Left lung (tissue), 14 donors: ENCODE results near the gene DMAC2L. TPM values are rescaled to one million over a fixed set of nuclear protein-coding genes. Genes with fewer than 3 reads are reported as not detected.

Source experiments
- ATAC-seq: fragments of 200-7000 bp; cut with Tn5 transposase; one replicate; pipeline ENCODE4 v1.9.1; 2020; ENCODE audit warnings: moderate library complexity
- DNase-seq, 4 donors: peaks; one replicate each; pipeline ENCODE4 v3.0.0-alpha.2; 2013 to 2020
- H3K27ac ChIP-seq, 2 donors: fragments of 200-600 bp; sonication (generic) in 1 of 2; one replicate each; pipeline versions ENCODE4 v1.5.0 to v1.8.0; 2020 to 2021
- H3K27me3 ChIP-seq, 2 donors: fragments of 200-600 bp; sonication (generic) in 1 of 2; one replicate each; pipeline versions ENCODE4 v1.5.0 to v1.8.0; 2020 to 2021
- H3K36me3 ChIP-seq, 2 donors: fragments of 200-600 bp; sonication (generic) in 1 of 2; one replicate each; pipeline versions ENCODE4 v1.5.0 to v1.8.0; 2020 to 2021
- H3K4me1 ChIP-seq, 2 donors: fragments of 200-600 bp; one replicate each; pipeline ENCODE4 v1.8.0; 2021
- H3K4me3 ChIP-seq, 2 donors: fragments of 200-600 bp; sonication (generic) in 1 of 2; one replicate each; pipeline versions ENCODE4 v1.5.0 to v1.8.0; 2020 to 2021; ENCODE audit warnings: mild to moderate bottlenecking in 1 of 2
- H3K9me3 ChIP-seq, 2 donors: fragments of 200-600 bp; sonication (generic) in 1 of 2; one replicate each; pipeline versions ENCODE4 v1.5.0 to v1.8.0; 2020 to 2021
- intact Hi-C, 2 donors: fragments of 100-400 bp; cut with DNase I; formaldehyde crosslinking; loops; one replicate each; pipeline versions ENCODE4 v1.11.2 to v1.14.2; 2022
- long read RNA-seq, 12 donors: library from polyadenylated mRNA in 2 of 12; unstranded in 2 of 12; transcript quantifications; one replicate each; pipeline ENCODE4 v2.0.0 and lab custom pipeline, GENCODE V29; 2019 to 2026
- polyA plus RNA-seq, 6 donors: library from polyadenylated mRNA; unstranded; fragments of 120-200 nt; gene quantifications; one replicate each; pipeline ENCODE4 v1.2.1, GENCODE V29; 2013; ENCODE audit not compliant: insufficient read length in 6 of 6
- total RNA-seq, 2 donors: library from RNA; stranded (reverse); fragmentation: NEBNext Ultra II Directional; extraction: Animal tissue kit (Norgen Biotek cat#: 25700); gene quantifications; one replicate each; pipeline ENCODE4 v1.2.1, GENCODE V29; 2021
- TF ChIP-seq, protein P1 (sequence below), 2 donors: fragments of 200-600 bp; sonication (generic) in 1 of 2; IDR thresholded peaks; one replicate each; pipeline versions ENCODE4 v1.5.0 to v1.8.0; 2021; ENCODE audit warnings: antibody characterized with exemption in 2 of 2
- donor health status: DM: no; HTN: yes; CAD: no.
- donor health status: DM: no; HTN: no; CAD: no.

Gene DMAC2L, protein sequence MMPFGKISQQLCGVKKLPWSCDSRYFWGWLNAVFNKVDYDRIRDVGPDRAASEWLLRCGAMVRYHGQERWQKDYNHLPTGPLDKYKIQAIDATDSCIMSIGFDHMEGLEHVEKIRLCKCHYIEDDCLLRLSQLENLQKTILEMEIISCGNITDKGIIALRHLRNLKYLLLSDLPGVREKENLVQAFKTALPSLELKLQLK
- total RNA-seq = 10 to 100 TPM; 15.7 to 18.8 TPM
- 10 to 100 TPM; 23.0 to 26.6 (median 24.3) TPM for polyA plus RNA-seq
- long read RNA-seq, donor 1, transcript ATP5S-207 (5 exons, 2,008 nt) = major isoform, 5 of 13 reads
- long read RNA-seq, donor 1, partial matches to known transcripts = 6 of 13 reads
- long read RNA-seq, donor 1, other reads (novel, unspliced or antisense) = 0 of 13 reads
- long read RNA-seq, donor 2, partial matches to known transcripts = 5 of 10 reads
- long read RNA-seq, donor 2, other reads (novel, unspliced or antisense) = 0 of 10 reads
- long read RNA-seq, donor 3 = 0 reads
- long read RNA-seq, donor 4, transcript ATP5S-207 (5 exons, 2,008 nt) = major isoform, 7 of 26 reads
- long read RNA-seq, donor 4, partial matches to known transcripts = 10 of 26 reads
- long read RNA-seq, donor 4, other reads (novel, unspliced or antisense) = 8 of 26 reads
- long read RNA-seq, donor 5, partial matches to known transcripts = 0 of 1 reads
- long read RNA-seq, donor 5, other reads (novel, unspliced or antisense) = 0 of 1 reads
- long read RNA-seq, donor 6, transcript ATP5S-207 (5 exons, 2,008 nt) = major isoform, 8 of 19 reads
- long read RNA-seq, donor 6, partial matches to known transcripts = 10 of 19 reads
- long read RNA-seq, donor 6, other reads (novel, unspliced or antisense) = 0 of 19 reads
- long read RNA-seq, donor 7, partial matches to known transcripts = 0 of 3 reads
- long read RNA-seq, donor 7, other reads (novel, unspliced or antisense) = 0 of 3 reads
- long read RNA-seq, donor 8, partial matches to known transcripts = 8 of 9 reads
- long read RNA-seq, donor 8, other reads (novel, unspliced or antisense) = 0 of 9 reads
- long read RNA-seq, donor 9 = 0 reads
- long read RNA-seq, donor 10, partial matches to known transcripts = 1 of 14 reads
- long read RNA-seq, donor 10, other reads (novel, unspliced or antisense) = 11 of 14 reads
- long read RNA-seq, donor 11, transcript ATP5S-207 (5 exons, 2,008 nt) = major isoform, 5 of 20 reads
- long read RNA-seq, donor 11, partial matches to known transcripts = 8 of 20 reads
- long read RNA-seq, donor 11, other reads (novel, unspliced or antisense) = 6 of 20 reads
- long read RNA-seq, donor 12, transcript ATP5S-207 (5 exons, 2,008 nt) = major isoform, 5 of 7 reads
- long read RNA-seq, donor 12, partial matches to known transcripts = 0 of 7 reads
- long read RNA-seq, donor 12, other reads (novel, unspliced or antisense) = 0 of 7 reads

DNA sequence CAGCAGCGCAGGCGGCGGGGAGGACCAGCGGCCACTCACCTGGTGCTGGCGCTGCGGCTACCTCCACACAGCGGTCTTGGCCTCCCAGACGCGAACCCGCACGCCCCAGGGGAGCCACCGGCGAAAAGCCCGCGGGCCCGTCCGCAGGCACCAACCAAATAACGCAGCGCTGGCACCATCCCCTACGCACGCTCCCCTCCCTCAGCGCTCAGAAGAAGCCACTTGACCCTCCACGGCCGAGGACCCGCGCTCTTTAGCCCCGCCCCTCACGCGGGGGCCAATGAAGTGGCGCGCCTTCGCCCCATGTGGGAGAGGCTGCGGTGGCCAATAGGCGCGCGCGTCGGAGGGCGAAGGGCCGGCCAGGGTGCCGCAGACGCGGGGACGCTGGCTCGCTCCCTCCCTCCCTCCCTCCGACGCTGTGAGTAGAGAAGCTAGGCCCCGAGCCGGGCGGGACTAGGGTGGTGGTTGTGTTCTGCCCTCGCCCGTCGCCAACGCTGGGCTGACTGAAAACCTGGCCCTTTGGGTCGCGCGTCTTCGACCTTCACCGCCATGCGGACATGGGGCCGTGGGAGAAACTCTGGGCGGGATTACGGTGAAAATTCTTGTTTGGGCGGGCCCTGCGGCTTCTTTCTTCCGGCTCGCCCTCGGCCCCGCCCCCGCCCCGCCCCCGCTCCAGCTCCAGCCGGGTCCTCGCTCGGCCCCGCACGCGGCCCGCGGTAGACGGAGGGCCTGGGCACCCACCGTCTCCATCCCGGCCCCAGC is at the start of gene DMAC2L, which contains the start of gene L2HGDH:
DMAC2L (plus strand) TSS at position 353 of the 762 bp plus-strand sequence. CDS start 9,164 bp downstream, outside the sequence.
L2HGDH (minus strand) TSS at position 258 of the 762 bp plus-strand sequence; CDS start at position 179, 79 bp downstream.
- H3K27ac ChIP-seq = peak within 1 kb of the TSS; percentile 89 to 92
- H3K4me3 ChIP-seq = peak within 1 kb of the TSS; percentile 69 to 89
- TF ChIP-seq, protein P1, sequence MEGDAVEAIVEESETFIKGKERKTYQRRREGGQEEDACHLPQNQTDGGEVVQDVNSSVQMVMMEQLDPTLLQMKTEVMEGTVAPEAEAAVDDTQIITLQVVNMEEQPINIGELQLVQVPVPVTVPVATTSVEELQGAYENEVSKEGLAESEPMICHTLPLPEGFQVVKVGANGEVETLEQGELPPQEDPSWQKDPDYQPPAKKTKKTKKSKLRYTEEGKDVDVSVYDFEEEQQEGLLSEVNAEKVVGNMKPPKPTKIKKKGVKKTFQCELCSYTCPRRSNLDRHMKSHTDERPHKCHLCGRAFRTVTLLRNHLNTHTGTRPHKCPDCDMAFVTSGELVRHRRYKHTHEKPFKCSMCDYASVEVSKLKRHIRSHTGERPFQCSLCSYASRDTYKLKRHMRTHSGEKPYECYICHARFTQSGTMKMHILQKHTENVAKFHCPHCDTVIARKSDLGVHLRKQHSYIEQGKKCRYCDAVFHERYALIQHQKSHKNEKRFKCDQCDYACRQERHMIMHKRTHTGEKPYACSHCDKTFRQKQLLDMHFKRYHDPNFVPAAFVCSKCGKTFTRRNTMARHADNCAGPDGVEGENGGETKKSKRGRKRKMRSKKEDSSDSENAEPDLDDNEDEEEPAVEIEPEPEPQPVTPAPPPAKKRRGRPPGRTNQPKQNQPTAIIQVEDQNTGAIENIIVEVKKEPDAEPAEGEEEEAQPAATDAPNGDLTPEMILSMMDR (IDR thresholded peaks at IDR 0.05) = peak in 1 of 2 donors; percentile 6
- DNase-seq = peak; percentile 93 to 96 (median 94)
- no peaks in the 10 kb centered on the region for H3K9me3 ChIP-seq
- H3K27me3 ChIP-seq = no peaks in the 10 kb centered on the region
- ATAC-seq = peak; percentile 98
- H3K4me1 ChIP-seq = peaks cover 7 to 19% of the 10 kb centered on the region in 2 donors
- intact Hi-C loops = loop anchor here in 1 of 2 donors (10.0 kb wide), 1 partner anchor 223 kb away; the partner anchor contains the start of gene MAP4K5
- no peaks in the 10 kb centered on the region for H3K36me3 ChIP-seq

DNA sequence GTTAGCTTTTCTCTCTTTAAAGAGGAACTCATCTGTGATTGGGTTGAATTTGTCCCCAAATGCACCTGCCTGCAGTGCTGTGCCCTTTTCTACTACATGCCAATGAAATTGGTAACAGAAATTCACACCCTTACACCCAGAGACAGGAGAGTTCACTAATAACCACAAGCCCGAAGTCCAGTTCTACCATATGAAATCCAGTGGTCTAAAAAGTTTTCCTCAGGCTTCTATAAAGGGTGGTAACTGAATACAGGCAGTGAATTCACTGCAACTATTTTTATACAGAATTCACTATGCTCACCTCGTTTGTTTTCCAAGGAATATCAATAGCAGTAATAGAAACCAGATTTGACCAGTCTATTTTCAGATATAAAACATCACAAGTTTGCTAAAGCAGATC is 49.3 kb upstream of the DMAC2L start:
- intact Hi-C loops = no loop called here
- H3K4me1 ChIP-seq = no peaks in the 10 kb centered on the region
- ATAC-seq = no peak
- no peaks in the 10 kb centered on the region for H3K36me3 ChIP-seq
- no peak overlapping the region for H3K27ac ChIP-seq
- no peaks in the 10 kb centered on the region for H3K9me3 ChIP-seq
- no peaks in the 10 kb centered on the region for H3K27me3 ChIP-seq
- H3K4me3 ChIP-seq = no peak overlapping the region
- no peak for DNase-seq
- TF ChIP-seq, protein P1 (IDR thresholded peaks at IDR 0.05) = no peak

DNA sequence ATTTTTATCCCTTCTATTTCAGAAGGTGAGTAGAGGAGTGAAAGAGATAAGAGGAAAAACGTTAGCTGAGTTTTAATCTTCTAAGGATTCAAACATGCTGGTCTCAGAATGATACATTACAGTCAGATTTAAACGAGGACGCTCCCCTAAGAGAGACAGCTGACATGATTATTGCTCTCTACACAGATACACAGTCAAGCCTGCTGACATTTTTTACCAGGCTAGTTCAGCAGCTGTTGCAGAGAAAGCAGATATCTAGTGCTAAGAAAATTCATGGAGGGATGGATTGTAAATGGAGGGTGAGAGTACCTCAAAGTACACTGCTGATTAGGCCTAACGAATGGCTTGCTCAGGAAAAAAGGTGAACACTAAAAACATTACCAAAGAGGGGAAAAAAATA is 48.8 kb upstream of the DMAC2L start:
- Histone ChIP-seq H3K4me3 (no peak overlapping the region), H3K27me3 (no peaks in the 10 kb centered on the region), H3K9me3 (no peaks in the 10 kb centered on the region), H3K4me1 (no peaks in the 10 kb centered on the region), H3K27ac (no peak overlapping the region), H3K36me3 (no peaks in the 10 kb centered on the region)
- ATAC-seq = no peak
- intact Hi-C loops = no loop called here
- TF ChIP-seq, protein P1 (IDR thresholded peaks at IDR 0.05) = no peak
- no peak for DNase-seq

DNA sequence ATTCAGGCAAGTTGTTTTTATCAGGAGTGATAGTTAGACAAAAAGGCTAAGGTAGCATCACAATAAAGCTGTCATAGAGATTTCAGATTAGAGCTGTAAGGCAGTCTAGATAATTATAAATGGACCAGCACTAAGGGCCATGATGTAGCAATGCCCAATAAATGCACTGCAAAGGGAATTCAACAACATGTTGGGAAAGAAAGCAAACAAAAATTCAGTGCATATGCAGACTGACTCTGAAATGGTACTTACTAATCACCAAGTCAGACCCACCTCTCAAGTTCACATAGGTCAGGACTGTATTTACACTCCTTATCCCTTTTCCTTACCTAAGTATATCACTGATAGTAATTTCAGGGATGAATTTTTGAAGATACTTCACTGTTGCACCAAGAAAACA is 47.1 kb upstream of the DMAC2L start:
- H3K4me1 ChIP-seq = no peaks in the 10 kb centered on the region
- intact Hi-C loops = no loop called here
- TF ChIP-seq, protein P1 (IDR thresholded peaks at IDR 0.05) = no peak

More for the DNA sequence above, 47.1 kb upstream of the DMAC2L start:
- no peak for DNase-seq
- no peaks in the 10 kb centered on the region for H3K9me3 ChIP-seq
- ATAC-seq = no peak
- H3K4me3 ChIP-seq = no peak overlapping the region
- no peak overlapping the region for H3K27ac ChIP-seq
- H3K36me3 ChIP-seq = no peaks in the 10 kb centered on the region
- no peaks in the 10 kb centered on the region for H3K27me3 ChIP-seq
